ENCODE measurements around the gene USP32. TPM values are rescaled to one million over a fixed set of nuclear protein-coding genes. Genes with fewer than 3 reads are reported as not detected.
"Not testable (repeated sequence)": the region's sequence is repeated elsewhere in the genome, so short reads cannot be mapped to it uniquely, and the experiment has no call there.

The USP32 gene
- total RNA-seq, 1 donor from 2014 or later: 37.6 TPM

- no peak for DNase-seq (ENCODE audit: low read depth in 2 of 2)
Measured at GRCh38 chr17:60332574-60332973, 59.4 kb downstream of the USP32 start.

- DNase-seq (ENCODE audit: low read depth in 2 of 2): no peak
Measured at GRCh38 chr17:60330731-60331130, 61.2 kb downstream of the USP32 start.

- DNase-seq (ENCODE audit: low read depth in 2 of 2): no peak
Measured at GRCh38 chr17:60328679-60329078, 63.3 kb downstream of the USP32 start.

GRCh38 chr17:60327901-60328273 is 64.0 kb downstream of the USP32 start:
- no peak for DNase-seq (ENCODE audit: low read depth in 2 of 2)

- no peak for DNase-seq (ENCODE audit: low read depth in 2 of 2)
Measured at GRCh38 chr17:60327134-60327900, 64.6 kb downstream of the USP32 start.

GRCh38 chr17:60326702-60327101 is 65.2 kb downstream of the USP32 start:
- no peak for DNase-seq (ENCODE audit: low read depth in 2 of 2)

- no peak for DNase-seq (ENCODE audit: low read depth in 2 of 2)
Measured at GRCh38 chr17:60325730-60326524, 66.0 kb downstream of the USP32 start.

GRCh38 chr17:60323754-60324153 is 68.2 kb downstream of the USP32 start:
- no peak for DNase-seq (ENCODE audit: low read depth in 2 of 2)

- no peak for DNase-seq (ENCODE audit: low read depth in 2 of 2)
Measured at GRCh38 chr17:60322056-60322387, 69.9 kb downstream of the USP32 start.

- DNase-seq (ENCODE audit: low read depth in 2 of 2): no peak
Measured at GRCh38 chr17:60321336-60322055, 70.4 kb downstream of the USP32 start.

- DNase-seq (ENCODE audit: low read depth in 2 of 2): no peak
Measured at GRCh38 chr17:60318830-60319229, 73.1 kb downstream of the USP32 start.

- no peak for DNase-seq (ENCODE audit: low read depth in 2 of 2)
Measured at GRCh38 chr17:60318326-60318725, 73.6 kb downstream of the USP32 start.

- no peak for DNase-seq (ENCODE audit: low read depth in 2 of 2)
Measured at GRCh38 chr17:60315650-60316049, 76.3 kb downstream of the USP32 start.

- not testable (repeated sequence) for DNase-seq (ENCODE audit: low read depth in 2 of 2)
Measured at GRCh38 chr17:60314900-60315299, 77.0 kb downstream of the USP32 start.

- no peak for DNase-seq (ENCODE audit: low read depth in 2 of 2)
Measured at GRCh38 chr17:60314423-60314822, 77.5 kb downstream of the USP32 start.

- no peak for DNase-seq (ENCODE audit: low read depth in 2 of 2)
Measured at GRCh38 chr17:60311936-60312335, 80.0 kb downstream of the USP32 start.

- DNase-seq (ENCODE audit: low read depth in 2 of 2): no peak
Measured at GRCh38 chr17:60311186-60311585, 80.7 kb downstream of the USP32 start.

- peak in 1 of 2 donors; percentile 11 for DNase-seq (ENCODE audit: low read depth in 2 of 2)
Measured at GRCh38 chr17:60305141-60305540, 86.8 kb downstream of the USP32 start.

GRCh38 chr17:60304502-60304901 is 87.4 kb downstream of the USP32 start:
- DNase-seq (ENCODE audit: low read depth in 2 of 2): no peak

- DNase-seq (ENCODE audit: low read depth in 2 of 2): no peak
Measured at GRCh38 chr17:60303406-60304099, 88.4 kb downstream of the USP32 start.

- no peak for DNase-seq (ENCODE audit: low read depth in 2 of 2)
Measured at GRCh38 chr17:60301649-60302048, 90.3 kb downstream of the USP32 start.

- DNase-seq (ENCODE audit: low read depth in 2 of 2): no peak
Measured at GRCh38 chr17:60300949-60301348, 91.0 kb downstream of the USP32 start.

Data from dermis microvascular lymphatic vessel endothelial cell (primary cell).